EH (cell line): Measurements from ENCODE around the gene UMOD.
"Not testable (repeated sequence)": the region's sequence is repeated elsewhere in the genome, so short reads cannot be mapped to it uniquely, and the experiment has no call there.

Experiments
- DNase-seq: peaks from one replicate; pipeline ENCODE4 v3.0.0-alpha.2; 2015; ENCODE audit warnings: low read depth

UMOD gene

GRCh38 chr16:20320592-20320991 lies 31.9 kb downstream of the UMOD start:
- DNase-seq = no peak

DNA sequence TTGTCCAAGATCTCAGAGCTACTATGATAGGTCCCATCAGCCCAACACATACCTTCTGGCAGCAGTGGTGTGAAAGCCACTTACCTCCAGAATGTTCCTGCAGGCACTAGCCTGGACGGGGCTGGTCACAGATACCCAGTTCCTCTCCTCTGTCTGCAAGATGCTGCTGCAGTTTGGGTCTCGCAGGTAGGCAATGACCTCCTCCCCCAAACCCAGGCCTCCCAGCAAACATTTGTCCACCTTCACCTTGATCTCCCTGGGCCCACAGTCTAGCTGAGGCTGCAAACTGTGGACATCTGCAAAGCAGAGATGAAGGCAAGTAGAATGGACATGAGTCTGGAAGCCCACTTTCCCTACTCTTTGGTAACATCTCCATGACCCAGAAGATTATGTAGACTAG lies 32.3 kb downstream of the UMOD start:
- no peak for DNase-seq

DNA sequence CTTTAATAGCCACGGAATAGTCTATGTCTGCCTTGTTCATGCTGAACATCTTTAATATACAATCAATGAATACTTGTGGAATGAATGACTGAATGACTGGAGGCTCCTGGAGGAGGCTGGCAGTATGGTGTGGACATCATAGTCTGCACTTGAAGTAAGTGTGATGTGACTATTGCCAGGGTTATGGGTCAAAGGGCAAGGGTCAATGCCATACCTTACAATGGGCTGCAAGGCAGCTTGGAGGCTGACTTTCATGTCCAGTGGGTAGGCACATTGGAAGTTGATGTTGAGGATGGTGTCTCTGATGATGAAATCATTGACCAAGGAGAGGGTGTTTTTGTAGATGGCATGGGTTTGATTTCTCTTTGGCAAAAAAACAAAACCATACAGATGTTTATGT lies 33.1 kb downstream of the UMOD start:
- no peak for DNase-seq

DNA sequence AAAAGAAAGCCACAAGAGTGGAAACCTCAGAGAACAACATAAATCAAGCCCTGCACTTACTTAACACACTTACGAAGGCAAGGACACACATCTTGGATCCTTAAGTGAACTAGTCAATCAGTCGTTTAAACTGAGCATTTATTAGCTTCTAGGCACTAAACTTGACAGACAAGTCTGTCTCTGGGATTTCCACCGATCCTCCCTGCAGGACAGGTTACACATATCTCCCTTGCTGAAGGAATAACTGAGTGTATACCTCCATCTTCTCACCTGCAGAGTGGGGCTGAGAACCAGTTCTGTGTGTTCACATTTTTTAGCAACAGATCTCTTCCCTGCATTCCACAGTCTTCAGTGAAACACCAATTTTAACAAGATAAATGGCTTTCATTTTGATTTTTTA lies 34.1 kb downstream of the UMOD start:
- no peak for DNase-seq

DNA sequence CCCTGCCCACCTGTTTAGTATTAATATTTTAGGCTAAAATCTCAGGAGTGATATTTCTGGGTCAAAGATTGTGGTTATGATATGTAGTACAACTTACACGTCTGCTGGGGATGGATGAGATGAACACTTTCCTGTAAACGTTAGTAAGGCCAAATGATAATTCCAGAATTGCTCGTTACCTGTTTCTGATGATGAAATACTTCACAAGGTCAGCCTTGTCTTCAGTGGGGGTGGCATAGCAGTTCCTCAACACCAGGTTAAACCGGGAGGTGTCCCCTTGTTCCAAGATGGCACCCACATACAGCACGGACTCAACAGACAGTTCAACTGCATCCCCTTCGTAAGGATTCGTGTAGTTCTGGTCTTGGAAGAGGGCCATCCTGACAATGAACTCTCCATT lies 34.5 kb downstream of the UMOD start:
- DNase-seq = no peak

DNA sequence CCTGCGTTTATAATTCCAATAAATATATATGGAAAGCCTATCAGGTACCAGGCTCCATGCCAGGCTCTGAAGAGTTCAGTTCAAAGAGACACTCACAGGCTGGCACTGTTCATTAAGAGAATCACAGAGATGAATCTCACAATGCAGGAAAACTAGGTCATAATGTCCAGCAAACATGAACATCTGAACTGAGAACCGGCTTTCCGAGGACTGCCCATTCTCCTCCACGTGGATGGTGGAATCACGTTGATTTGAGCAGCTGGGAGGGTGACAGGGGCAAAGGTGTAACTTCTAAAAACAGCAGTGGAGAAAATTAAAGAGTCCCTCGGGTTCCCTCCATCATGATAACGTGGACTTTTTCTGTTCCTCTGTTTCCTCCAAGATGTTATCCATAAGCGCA lies 35.4 kb downstream of the UMOD start:
- DNase-seq = no peak

DNA sequence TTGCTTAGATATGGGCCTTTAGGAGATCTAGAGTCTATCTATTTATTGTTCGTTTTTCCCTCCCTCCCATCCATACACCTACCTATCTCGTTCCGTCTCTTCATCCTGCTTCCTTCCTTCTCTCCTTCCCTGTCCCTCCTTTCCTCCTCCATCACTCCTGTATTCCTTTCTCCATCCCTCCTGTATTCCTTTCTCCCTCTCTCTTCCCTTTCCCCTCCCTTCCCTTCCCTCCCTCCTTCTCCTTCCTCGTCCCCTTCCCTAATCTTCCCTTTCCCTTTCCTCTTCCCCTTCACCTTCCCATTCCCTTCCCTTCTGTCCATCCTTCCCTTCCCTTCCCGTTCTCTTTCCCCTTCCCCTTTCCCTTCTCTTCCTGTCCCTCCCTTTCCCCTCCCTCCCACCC lies 35.8 kb downstream of the UMOD start:
- DNase-seq = no peak

- no peak for DNase-seq
Observed at GRCh38 chr16:20315764-20316163, 36.8 kb downstream of the UMOD start.

DNA sequence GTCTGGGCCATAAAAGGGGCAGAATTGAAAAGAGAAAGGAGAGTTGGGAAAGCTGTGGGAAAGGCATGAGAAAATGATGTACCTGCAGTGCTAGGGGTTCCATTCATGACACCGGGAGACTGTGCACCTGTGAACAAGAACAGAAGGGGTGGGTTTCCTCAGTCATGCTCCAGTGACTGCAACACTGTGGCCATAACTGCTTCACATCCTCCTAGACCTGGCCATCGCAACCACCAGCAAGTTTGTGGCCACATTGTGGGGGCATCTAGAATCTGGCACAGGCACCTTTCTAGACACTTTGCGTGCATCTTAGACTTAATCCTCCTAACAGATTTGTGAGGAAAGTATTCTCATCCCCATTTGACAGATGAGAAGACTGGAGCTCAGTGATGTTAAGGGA lies 37.9 kb downstream of the UMOD start:
- DNase-seq = no peak

GRCh38 chr16:20313741-20314140 lies 38.8 kb downstream of the UMOD start:
- DNase-seq = no peak

- DNase-seq = not testable (repeated sequence)
Observed at GRCh38 chr16:20312536-20313095, 39.9 kb downstream of the UMOD start.

DNA sequence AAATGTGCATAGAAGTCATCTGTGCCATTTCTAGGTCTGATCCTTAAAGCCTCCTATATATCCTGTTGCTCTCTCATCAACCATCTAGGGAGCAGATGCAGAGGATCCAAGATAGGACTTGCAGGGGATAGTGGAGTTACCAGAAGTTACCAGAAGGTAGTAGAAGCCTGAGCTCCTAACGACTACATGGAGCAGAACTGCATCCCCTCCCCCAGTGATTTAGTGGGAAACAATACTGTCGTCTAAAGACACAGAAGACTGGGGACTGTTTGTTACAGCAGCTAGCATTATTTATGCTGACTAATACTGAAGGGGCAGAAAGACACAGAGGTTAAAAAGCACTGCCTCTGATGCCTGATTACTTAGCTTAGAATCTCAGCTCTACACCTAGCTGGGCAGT lies 41.0 kb downstream of the UMOD start:
- no peak for DNase-seq

GRCh38 chr16:20310421-20311395 lies 41.8 kb downstream of the UMOD start:
- no peak for DNase-seq

- DNase-seq = no peak
Observed at GRCh38 chr16:20309786-20310185, 42.7 kb downstream of the UMOD start.

GRCh38 chr16:20308801-20309590 lies 43.5 kb downstream of the UMOD start:
- DNase-seq = no peak

DNA sequence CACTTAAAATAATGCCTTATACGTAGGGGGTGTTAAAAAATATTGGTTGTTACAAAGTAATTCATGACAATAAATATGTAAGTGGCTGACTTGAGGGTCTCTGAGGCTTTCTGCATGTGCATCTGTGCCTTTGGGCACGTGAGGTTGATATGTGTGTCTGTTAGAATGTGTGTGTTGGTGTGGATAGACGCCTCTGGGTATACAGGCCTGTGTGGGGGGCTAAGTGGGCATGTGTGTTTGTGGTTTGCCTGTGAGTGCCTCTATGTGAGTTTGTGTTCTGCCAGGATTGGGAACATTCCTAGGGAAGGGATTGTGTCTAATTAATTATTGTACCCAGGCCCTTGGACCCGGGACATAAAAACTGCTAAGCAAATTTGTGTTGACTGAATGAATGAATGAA lies 44.2 kb downstream of the UMOD start:
- DNase-seq = no peak

- DNase-seq = no peak
Observed at GRCh38 chr16:20307791-20308190, 44.7 kb downstream of the UMOD start.

GRCh38 chr16:20307240-20307671 lies 45.3 kb downstream of the UMOD start:
- DNase-seq = no peak

DNA sequence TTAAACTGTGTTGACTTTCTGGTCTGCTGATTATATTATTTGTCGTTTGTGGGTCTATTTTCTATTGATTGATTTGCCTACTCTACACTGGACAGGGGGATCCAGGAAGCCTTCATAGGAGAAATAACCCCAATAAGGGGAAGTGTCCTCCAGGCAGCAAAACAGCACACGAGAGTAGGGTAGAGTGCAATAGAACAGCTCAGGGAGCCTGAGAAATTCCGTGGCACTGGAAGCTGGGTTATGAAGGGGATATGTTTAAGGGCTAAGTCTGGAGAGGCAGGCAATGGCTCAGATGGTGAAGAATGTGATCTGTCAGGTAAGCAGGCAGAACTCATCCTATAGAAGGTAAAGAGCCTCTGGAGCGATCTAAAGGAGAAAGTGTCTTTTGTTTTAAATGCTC lies 46.1 kb downstream of the UMOD start:
- no peak for DNase-seq

DNA sequence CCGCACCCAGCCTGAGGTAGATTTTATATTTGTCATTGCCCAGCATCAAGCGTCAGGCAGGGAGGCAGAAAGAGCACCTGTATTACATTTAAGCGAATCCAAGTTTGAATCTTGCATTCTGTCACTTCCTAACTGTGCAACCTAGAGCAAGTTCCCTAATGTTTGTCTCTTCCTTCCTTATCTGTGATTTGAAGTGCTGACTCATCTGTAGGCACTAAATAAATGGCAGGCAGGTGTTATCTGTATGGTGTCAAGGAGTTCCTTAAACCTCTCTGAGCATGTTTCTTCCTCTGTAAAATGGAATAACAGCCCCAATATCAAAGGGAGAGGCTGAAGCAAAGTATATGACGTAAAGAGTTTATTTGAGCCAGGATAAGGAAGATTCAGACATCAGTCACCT lies 49.5 kb downstream of the UMOD start:
- no peak for DNase-seq

DNA sequence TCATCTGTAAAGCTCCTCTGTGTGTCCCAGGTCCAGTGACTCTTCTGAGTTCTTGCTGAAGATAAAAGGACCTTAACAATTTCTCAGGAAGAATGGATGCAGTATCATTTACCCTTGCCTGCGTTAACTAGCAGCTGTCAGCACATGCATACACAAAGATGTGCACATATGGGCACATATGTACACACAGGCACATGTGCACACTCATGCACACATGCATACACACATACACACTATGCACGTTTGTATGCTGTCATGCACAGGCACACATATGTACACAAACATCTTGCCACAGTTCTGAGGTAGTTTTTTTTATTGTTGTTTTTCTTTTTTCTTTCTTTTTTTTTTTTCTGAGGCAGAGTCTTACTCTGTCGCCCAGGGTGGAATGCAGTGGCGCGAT lies 50.1 kb downstream of the UMOD start:
- DNase-seq = no peak

DNA sequence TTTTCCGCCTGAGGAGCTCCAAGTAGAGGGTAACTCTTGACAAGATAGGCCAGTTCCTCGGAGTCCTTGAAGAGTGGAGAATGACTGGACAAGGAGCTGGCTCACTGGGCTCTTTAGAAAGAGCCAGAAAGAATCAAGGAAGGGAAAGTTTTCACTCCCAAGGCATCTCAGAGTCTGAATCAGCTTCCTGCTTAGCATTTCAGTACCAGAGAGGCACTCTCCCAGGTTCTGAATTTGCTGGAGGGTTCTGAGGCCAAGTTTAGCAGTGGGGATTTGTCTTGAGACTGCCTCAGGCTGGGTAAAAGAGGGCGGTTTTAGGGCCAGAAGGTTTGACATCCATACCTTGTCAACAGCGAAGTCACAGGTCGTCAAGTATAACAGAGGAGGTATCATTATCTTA lies 50.7 kb downstream of the UMOD start:
- no peak for DNase-seq
